Memory B cell (primary cell): Measurements from ENCODE around the gene GNAQ.

Experiments used
- ATAC-seq: fragments of 150-1000 bp; cut with Tn5 transposase; 2 replicates; pipeline ENCODE4 v1.10.0; 2021; ENCODE audit warnings: low read depth, mild to moderate bottlenecking, moderate library complexity
- DNase-seq, 2 donors: peaks; one replicate each; pipeline ENCODE4 v3.0.0; 2022; ENCODE audit warnings: low spot score in 2 of 2
- H3K27ac Mint-ChIP-seq: one replicate; pipeline ENCODE4 v1.8.0; 2022; ENCODE audit warnings: mild to moderate bottlenecking, moderate library complexity, mixed read lengths
- H3K27me3 Mint-ChIP-seq: one replicate; pipeline ENCODE4 v1.8.0; 2022; ENCODE audit warnings: mixed read lengths
- H3K36me3 Mint-ChIP-seq: one replicate; pipeline ENCODE4 v1.8.0; 2022; ENCODE audit warnings: mild to moderate bottlenecking, mixed read lengths
- H3K4me1 Mint-ChIP-seq: one replicate; pipeline ENCODE4 v1.8.0; 2022; ENCODE audit warnings: mixed read lengths
- H3K4me3 Mint-ChIP-seq: one replicate; pipeline ENCODE4 v1.8.0; 2022; ENCODE audit warnings: mild to moderate bottlenecking, moderate library complexity, mixed read lengths
- H3K9me3 Mint-ChIP-seq: one replicate; pipeline ENCODE4 v1.8.0; 2022; ENCODE audit warnings: mixed read lengths

The GNAQ gene

DNA sequence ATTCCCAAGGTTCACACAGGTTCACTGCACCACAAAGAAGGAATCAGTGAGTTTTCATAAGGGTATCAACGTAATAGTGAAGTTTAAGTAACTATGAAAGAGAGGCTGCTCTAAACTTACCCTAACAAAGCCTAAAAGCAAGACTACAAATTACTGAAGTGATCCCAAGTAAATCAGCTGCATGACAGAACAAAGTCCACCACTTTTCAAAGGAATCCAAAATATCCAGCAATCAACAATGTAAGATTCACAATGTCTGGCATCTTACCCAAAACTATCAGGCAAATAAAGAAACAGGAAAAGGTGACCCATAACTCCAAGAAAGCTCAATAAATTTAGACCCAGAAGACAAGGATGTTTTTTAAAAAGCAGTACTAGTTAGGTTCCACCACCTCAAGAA lies 70.1 kb downstream of the GNAQ start:
- no peak for DNase-seq
- H3K36me3 Mint-ChIP-seq: no peaks in the 10 kb centered on the region
- no peak overlapping the region for H3K27ac Mint-ChIP-seq

DNA sequence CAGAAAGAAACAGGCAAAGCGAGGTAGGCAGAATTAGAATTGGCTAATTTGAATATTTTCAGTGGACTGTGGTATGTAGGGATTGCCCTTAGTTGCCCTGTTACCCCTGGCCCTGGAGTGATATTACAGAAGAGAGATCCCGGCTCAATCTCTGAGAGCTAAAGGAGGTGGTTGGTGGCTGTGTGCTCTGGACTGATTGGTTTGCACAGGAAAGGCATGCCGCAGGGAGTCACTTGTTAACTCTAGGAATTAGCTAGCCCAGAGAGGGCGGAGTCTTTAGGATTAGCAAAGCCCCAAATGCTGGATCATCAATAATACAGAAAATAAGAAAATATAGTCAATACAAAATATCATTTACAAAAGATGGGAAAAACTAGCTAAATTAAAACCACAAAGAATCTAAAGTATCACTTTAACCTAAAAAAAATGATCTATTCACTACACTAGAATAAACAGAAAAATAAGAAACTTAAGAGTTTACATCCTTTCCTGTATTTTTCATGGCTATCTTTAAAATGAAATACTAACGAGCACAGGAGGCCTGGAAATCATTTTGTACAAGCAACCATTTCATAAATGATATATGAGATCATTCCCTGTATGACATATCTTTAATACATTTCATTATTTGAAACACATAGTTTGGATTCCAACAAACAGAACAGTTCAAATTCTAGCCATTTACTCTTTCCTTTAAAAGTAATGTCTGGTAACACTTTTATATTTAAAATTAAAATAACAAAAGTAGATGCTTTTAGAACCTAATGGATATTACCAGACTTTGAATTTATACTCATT lies 71.1 kb downstream of the GNAQ start:
- Mint-ChIP-seq H3K36me3 (no peaks in the 10 kb centered on the region), H3K4me3 (no peak overlapping the region), H3K4me1 (no peaks in the 10 kb centered on the region), H3K27me3 (peaks cover 13% of the 10 kb centered on the region), H3K27ac (no peak overlapping the region), H3K9me3 (no peaks in the 10 kb centered on the region)
- ATAC-seq (no peak), DNase-seq (no peak)

More for the DNA sequence above, 70.1 kb downstream of the GNAQ start:
- Mint-ChIP-seq H3K4me3 (no peak overlapping the region), H3K9me3 (no peaks in the 10 kb centered on the region), H3K4me1 (no peaks in the 10 kb centered on the region), H3K27me3 (peaks cover 15% of the 10 kb centered on the region)
- no peak for ATAC-seq

GRCh38 chr9:77959803-77960202 lies 71.8 kb downstream of the GNAQ start:
- no peak for ATAC-seq

DNA sequence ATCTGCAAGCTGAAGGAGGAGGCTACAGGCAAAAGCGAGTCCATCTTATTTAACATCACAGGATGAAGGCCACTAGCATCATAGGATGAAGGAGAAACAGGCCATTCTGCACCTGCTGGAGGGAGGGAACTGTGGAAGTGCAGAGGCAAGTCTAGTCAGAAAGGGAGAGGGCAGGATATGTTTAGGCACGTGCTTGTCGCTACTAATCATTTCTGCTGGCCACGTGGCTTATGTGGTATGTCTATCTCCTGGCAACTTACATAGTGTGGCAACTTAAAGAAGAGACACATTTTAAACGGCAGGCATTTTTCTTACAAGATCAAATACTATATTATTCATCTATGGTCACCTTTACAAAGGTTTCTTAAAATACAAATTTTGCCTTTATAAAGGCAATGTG lies 74.0 kb downstream of the GNAQ start:
- H3K36me3 Mint-ChIP-seq: no peaks in the 10 kb centered on the region
- no peak overlapping the region for H3K4me3 Mint-ChIP-seq
- no peaks in the 10 kb centered on the region for H3K4me1 Mint-ChIP-seq
- no peaks in the 10 kb centered on the region for H3K9me3 Mint-ChIP-seq
- DNase-seq (no peak), ATAC-seq (no peak)
- H3K27ac Mint-ChIP-seq: no peak overlapping the region
- H3K27me3 Mint-ChIP-seq: peaks cover 12% of the 10 kb centered on the region

More at GRCh38 chr9:77959803-77960202, 71.8 kb downstream of the GNAQ start:
- DNase-seq: no peak
- Mint-ChIP-seq H3K4me1 (no peaks in the 10 kb centered on the region), H3K9me3 (no peaks in the 10 kb centered on the region), H3K4me3 (no peak overlapping the region), H3K27ac (no peak overlapping the region), H3K27me3 (peaks cover 13% of the 10 kb centered on the region), H3K36me3 (no peaks in the 10 kb centered on the region)

GRCh38 chr9:77956555-77956954 lies 75.1 kb downstream of the GNAQ start:
- Mint-ChIP-seq H3K4me1 (no peaks in the 10 kb centered on the region), H3K4me3 (no peak overlapping the region), H3K27me3 (peaks cover 14% of the 10 kb centered on the region), H3K36me3 (no peaks in the 10 kb centered on the region), H3K27ac (no peak overlapping the region), H3K9me3 (no peaks in the 10 kb centered on the region)
- DNase-seq (no peak), ATAC-seq (no peak)

GRCh38 chr9:77954666-77955015 lies 77.0 kb downstream of the GNAQ start:
- Mint-ChIP-seq H3K36me3 (no peaks in the 10 kb centered on the region), H3K27ac (no peak overlapping the region), H3K27me3 (peaks cover 8% of the 10 kb centered on the region), H3K4me1 (peaks cover 5% of the 10 kb centered on the region), H3K9me3 (no peaks in the 10 kb centered on the region), H3K4me3 (no peak overlapping the region)
- DNase-seq (no peak), ATAC-seq (no peak)

- Mint-ChIP-seq H3K36me3 (no peaks in the 10 kb centered on the region), H3K4me3 (no peak overlapping the region), H3K27me3 (peaks cover 8% of the 10 kb centered on the region), H3K9me3 (no peaks in the 10 kb centered on the region), H3K4me1 (peaks cover 5% of the 10 kb centered on the region), H3K27ac (no peak overlapping the region)
- ATAC-seq (no peak), DNase-seq (no peak)
Measured at GRCh38 chr9:77954013-77954665, 77.5 kb downstream of the GNAQ start.

GRCh38 chr9:77953590-77953989 lies 78.0 kb downstream of the GNAQ start:
- peaks cover 8% of the 10 kb centered on the region for H3K27me3 Mint-ChIP-seq
- no peak overlapping the region for H3K27ac Mint-ChIP-seq
- ATAC-seq (no peak), DNase-seq (no peak)
- no peaks in the 10 kb centered on the region for H3K36me3 Mint-ChIP-seq
- H3K4me1 Mint-ChIP-seq: peaks cover 5% of the 10 kb centered on the region
- H3K9me3 Mint-ChIP-seq: no peaks in the 10 kb centered on the region
- H3K4me3 Mint-ChIP-seq: no peak overlapping the region

GRCh38 chr9:77952635-77953328 lies 78.8 kb downstream of the GNAQ start:
- Mint-ChIP-seq H3K9me3 (no peaks in the 10 kb centered on the region), H3K27me3 (peaks cover 8% of the 10 kb centered on the region), H3K4me3 (no peak overlapping the region), H3K27ac (no peak overlapping the region), H3K36me3 (no peaks in the 10 kb centered on the region), H3K4me1 (peaks cover 5% of the 10 kb centered on the region)
- DNase-seq (no peak), ATAC-seq (no peak)

GRCh38 chr9:77951369-77951768 lies 80.2 kb downstream of the GNAQ start:
- H3K27me3 Mint-ChIP-seq: peaks cover 3% of the 10 kb centered on the region
- H3K9me3 Mint-ChIP-seq: no peaks in the 10 kb centered on the region
- DNase-seq: no peak
- H3K4me1 Mint-ChIP-seq: peaks cover 5% of the 10 kb centered on the region
- H3K27ac Mint-ChIP-seq: no peak overlapping the region
- no peak overlapping the region for H3K4me3 Mint-ChIP-seq
- no peaks in the 10 kb centered on the region for H3K36me3 Mint-ChIP-seq
- no peak for ATAC-seq

DNA sequence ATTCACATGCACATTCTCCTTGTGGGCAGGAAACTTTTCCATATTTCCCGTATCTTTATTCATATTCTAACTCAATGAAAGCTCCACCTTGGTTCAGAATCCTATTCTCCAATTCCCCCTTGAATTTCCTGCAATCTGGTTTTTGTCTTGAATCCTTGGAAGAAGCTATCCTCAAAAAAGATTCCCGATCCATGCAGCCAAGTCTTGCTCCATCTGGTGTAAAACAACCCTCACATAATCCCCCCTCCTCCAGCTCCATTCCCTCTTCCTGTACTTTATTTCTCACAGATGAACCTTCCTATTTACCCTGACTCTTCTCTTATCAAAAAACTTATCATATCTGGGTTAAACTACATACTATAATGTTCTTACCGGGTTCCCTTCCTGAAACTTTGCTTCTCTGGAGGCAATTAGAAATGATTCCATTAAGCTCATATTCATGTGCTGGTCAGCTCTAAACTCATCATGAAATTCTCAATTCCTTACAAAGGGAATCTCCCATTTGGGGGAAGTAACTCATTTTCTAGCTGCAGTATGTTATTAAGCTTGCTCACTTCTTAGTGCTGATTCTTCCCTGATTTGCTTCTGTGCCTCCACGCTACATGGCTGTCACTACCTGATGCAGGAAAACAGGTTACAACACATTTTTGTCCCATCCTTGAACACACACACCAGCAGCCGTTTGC lies 81.7 kb downstream of the GNAQ start:
- Mint-ChIP-seq H3K27ac (no peak overlapping the region), H3K4me1 (peaks cover 5% of the 10 kb centered on the region), H3K9me3 (no peaks in the 10 kb centered on the region), H3K27me3 (peaks cover 4% of the 10 kb centered on the region), H3K4me3 (no peak overlapping the region), H3K36me3 (no peaks in the 10 kb centered on the region)
- ATAC-seq (no peak), DNase-seq (no peak)

DNA sequence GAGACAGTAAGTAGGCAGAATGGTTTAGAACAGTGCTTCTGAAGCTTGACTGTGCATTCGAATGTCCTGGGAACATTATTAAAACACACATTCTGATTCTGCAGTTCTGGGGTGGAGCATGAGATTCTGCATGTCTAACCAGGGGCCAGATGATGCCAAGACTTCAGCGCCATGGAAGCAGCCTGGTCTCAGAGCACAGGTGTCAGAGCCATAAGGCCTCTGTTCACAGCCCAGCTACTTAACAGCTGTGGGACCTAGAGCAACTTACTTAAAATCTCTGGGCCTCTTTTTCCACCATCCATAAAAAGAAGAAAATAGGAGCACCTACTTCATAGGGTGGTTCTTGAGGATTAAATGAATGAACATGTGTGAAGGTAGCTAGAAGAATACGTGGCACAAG lies 84.0 kb downstream of the GNAQ start:
- Mint-ChIP-seq H3K4me3 (no peak overlapping the region), H3K36me3 (no peaks in the 10 kb centered on the region), H3K4me1 (peaks cover 5% of the 10 kb centered on the region), H3K27ac (no peak overlapping the region), H3K9me3 (no peaks in the 10 kb centered on the region), H3K27me3 (peaks cover 6% of the 10 kb centered on the region)
- DNase-seq (no peak), ATAC-seq (no peak)

DNA sequence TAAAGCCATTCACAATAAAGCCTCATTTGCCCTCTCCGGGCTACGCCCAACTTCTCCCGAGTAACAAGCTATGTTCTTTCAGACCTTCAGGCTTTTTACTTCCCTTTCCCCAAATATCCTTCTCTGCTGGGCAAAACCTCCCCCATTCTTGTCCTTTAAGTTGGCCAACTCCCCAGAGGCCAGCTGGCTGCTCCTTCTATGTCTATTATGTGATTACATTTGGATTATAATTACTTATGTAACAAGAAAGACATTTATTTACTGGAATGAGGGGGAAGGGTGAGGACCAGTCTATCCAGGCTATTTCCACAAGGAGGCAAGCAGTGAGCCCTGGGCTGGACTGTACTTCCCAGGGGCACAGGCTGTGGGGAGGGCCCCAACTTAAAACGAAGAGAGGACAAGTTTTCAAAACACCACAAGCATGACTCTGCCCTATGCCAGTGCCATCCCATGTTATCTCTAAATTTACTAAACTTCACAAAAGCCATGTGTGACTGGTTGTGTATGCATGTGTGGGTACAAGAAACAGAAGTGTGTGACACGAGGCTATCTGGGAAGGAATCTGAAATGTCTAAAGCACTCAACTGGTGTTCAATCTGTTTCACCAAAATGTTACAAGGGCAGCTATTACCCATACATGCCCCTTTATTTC lies 84.5 kb downstream of the GNAQ start:
- Mint-ChIP-seq H3K4me1 (peaks cover 5% of the 10 kb centered on the region), H3K27me3 (peaks cover 6% of the 10 kb centered on the region), H3K36me3 (no peaks in the 10 kb centered on the region), H3K9me3 (no peaks in the 10 kb centered on the region), H3K27ac (no peak overlapping the region), H3K4me3 (no peak overlapping the region)
- no peak for ATAC-seq
- no peak for DNase-seq

GRCh38 chr9:77946296-77946695 lies 85.3 kb downstream of the GNAQ start:
- peaks cover 5% of the 10 kb centered on the region for H3K4me1 Mint-ChIP-seq
- H3K27ac Mint-ChIP-seq: no peak overlapping the region
- no peaks in the 10 kb centered on the region for H3K9me3 Mint-ChIP-seq
- H3K27me3 Mint-ChIP-seq: peaks cover 4% of the 10 kb centered on the region
- H3K36me3 Mint-ChIP-seq: no peaks in the 10 kb centered on the region
- no peak for DNase-seq
- ATAC-seq: no peak
- H3K4me3 Mint-ChIP-seq: no peak overlapping the region
